Fibroblast of lung (primary cell): ENCODE results near the gene CCDC196. TPM values are rescaled to one million over a fixed set of nuclear protein-coding genes. Genes with fewer than 3 reads are reported as not detected.

Experiments
- DNase-seq, 2 donors: peaks; one replicate each; pipeline versions ENCODE4 v3.0.0 to v3.0.0-alpha.2; 2010; ENCODE audit warnings: low read depth in 2 of 2
- H2AFZ ChIP-seq: 2 replicates; pipeline ENCODE4 v1.5.1; 2012; ENCODE audit warnings: low read length, control low read depth, inconsistent platforms
- H3K27ac ChIP-seq: 2 replicates; pipeline ENCODE4 v1.5.1; 2011; ENCODE audit warnings: low read length, control low read depth; ENCODE audit not compliant: insufficient read depth
- H3K27me3 ChIP-seq: 2 replicates; pipeline ENCODE4 v1.5.1; 2011; ENCODE audit warnings: mild to moderate bottlenecking, low read length; ENCODE audit not compliant: control insufficient read depth, insufficient read depth
- H3K36me3 ChIP-seq: 2 replicates; pipeline ENCODE4 v1.5.1; 2011; ENCODE audit warnings: low read length; ENCODE audit not compliant: control insufficient read depth, insufficient read depth
- H3K4me1 ChIP-seq: 2 replicates; pipeline ENCODE4 v1.5.1; 2011; ENCODE audit warnings: low read length; ENCODE audit not compliant: control insufficient read depth, insufficient read depth; ENCODE audit errors: extremely low read depth
- H3K4me2 ChIP-seq: 2 replicates; pipeline ENCODE4 v1.5.1; 2011; ENCODE audit warnings: low read length, control low read depth; ENCODE audit not compliant: insufficient read depth; ENCODE audit errors: extremely low read depth
- H3K4me3 ChIP-seq, 4 experiments: fragments of 200-600 bp in 1 of 4; sonication (generic) in 1 of 4; replicated peaks in 1 of 4; 2 replicates each; pipeline ENCODE4 v1.5.1; 2011 to 2016; ENCODE audit warnings: low read length in 4 of 4, low read depth in 3 of 4, mild to moderate bottlenecking in 3 of 4, control low read depth in 2 of 4, inconsistent platforms in 1 of 4, mixed read lengths in 1 of 4; ENCODE audit not compliant: insufficient read depth in 1 of 4; ENCODE audit errors: control extremely low read depth in 1 of 4
- H3K79me2 ChIP-seq: 2 replicates; pipeline ENCODE4 v1.5.1; 2012; ENCODE audit warnings: mild to moderate bottlenecking, low read length, inconsistent platforms; ENCODE audit not compliant: control insufficient read depth, insufficient read depth
- H3K9ac ChIP-seq: 2 replicates; pipeline ENCODE4 v1.5.1; 2011; ENCODE audit warnings: mild to moderate bottlenecking, low read length, control low read depth; ENCODE audit not compliant: insufficient read depth
- H3K9me3 ChIP-seq: 2 replicates; pipeline ENCODE4 v1.5.1; 2012; ENCODE audit warnings: low read depth, low read length; ENCODE audit not compliant: control insufficient read depth, insufficient read depth
- H4K20me1 ChIP-seq: 2 replicates; pipeline ENCODE4 v1.5.1; 2011; ENCODE audit warnings: low read length; ENCODE audit not compliant: control insufficient read depth, insufficient read depth; ENCODE audit errors: extremely low read depth
- CTCF ChIP-seq, 2 donors: IDR thresholded peaks in 1 of 2; conservative IDR thresholded peaks in 1 of 2; 1 replicate in 1 of 2; 2 replicates in 1 of 2; pipeline ENCODE4 v1.5.1; 2011 to 2012; ENCODE audit warnings: low read length in 2 of 2, control low read depth in 1 of 2, inconsistent platforms in 1 of 2, low read depth in 1 of 2, mild to moderate bottlenecking in 1 of 2
- EZH2 ChIP-seq: IDR thresholded peaks from 2 replicates; pipeline ENCODE4 v1.5.1; 2012; ENCODE audit warnings: low read length, control low read depth, mild to moderate bottlenecking; ENCODE audit errors: missing control alignments
- polyA minus RNA-seq: library from RNA; depleted of rRNA, polyadenylated mRNA; stranded (reverse); fragments of >200 nt; gene quantifications from 2 replicates; pipeline ENCODE4 v1.2.3, GENCODE V29; 2011; ENCODE audit warnings: low replicate concordance
- polyA plus RNA-seq, 2 donors: library from polyadenylated mRNA; depleted of rRNA in 1 of 2; stranded (reverse) in 1 of 2; unstranded in 1 of 2; fragments of >200 nt; gene quantifications; 2 replicates each; pipeline ENCODE4 v1.2.1, GENCODE V29; 2011 to 2012; ENCODE audit warnings: missing spikeins in 1 of 2
- total RNA-seq: library from RNA; depleted of rRNA; stranded (reverse); fragments of >200 nt; gene quantifications from 2 replicates; pipeline ENCODE4 v1.2.1, GENCODE V29; 2014

Gene CCDC196
- not detected in 2 replicates for total RNA-seq
- not detected in 2 replicates for polyA plus RNA-seq
- not detected in 2 replicates for polyA plus RNA-seq (2012)
- polyA minus RNA-seq, result not detected in 2 replicates

- H3K27me3 ChIP-seq, result no peaks in the 10 kb centered on the region
- no peak for DNase-seq
- no peaks in the 10 kb centered on the region for H3K9me3 ChIP-seq
- H3K4me1 ChIP-seq, result no peaks in the 10 kb centered on the region
- H3K36me3 ChIP-seq, result no peaks in the 10 kb centered on the region
- no peak within 1 kb of the TSS for H3K27ac ChIP-seq
- TF ChIP-seq EZH2 (no peak), CTCF (conservative IDR thresholded peaks at IDR 0.05 in 1 of 2, IDR thresholded peaks at IDR 0.05 in 1 of 2; ENCODE audit: low read depth in 1 of 2, low read length in 2 of 2) (no peak)
- no peaks in the 10 kb centered on the region for H4K20me1 ChIP-seq
- H3K9ac ChIP-seq, result no peak within 1 kb of the TSS
- H3K4me3 ChIP-seq, result no peak within 1 kb of the TSS
- H3K4me2 ChIP-seq, result no peak within 1 kb of the TSS
- H2AFZ ChIP-seq, result no peak within 1 kb of the TSS
- H3K79me2 ChIP-seq, result no peaks in the 10 kb centered on the region
Measured at GRCh38 chr14:66485910-66486421, at the start of gene CCDC196. Gene CCDC196 (plus strand): TSS chr14:66486371. CDS start chr14:66486503, 132 bp downstream.

GRCh38 chr14:66440801-66441200, 45.4 kb upstream of the CCDC196 start:
- no peaks in the 10 kb centered on the region for H4K20me1 ChIP-seq
- H3K4me3 ChIP-seq, result no peak overlapping the region
- H3K79me2 ChIP-seq, result no peaks in the 10 kb centered on the region
- H3K27ac ChIP-seq, result no peak overlapping the region
- H3K27me3 ChIP-seq, result no peaks in the 10 kb centered on the region
- H3K9me3 ChIP-seq, result no peaks in the 10 kb centered on the region
- H3K9ac ChIP-seq, result no peak overlapping the region
- no peaks in the 10 kb centered on the region for H3K36me3 ChIP-seq
- no peaks in the 10 kb centered on the region for H3K4me1 ChIP-seq
- H3K4me2 ChIP-seq, result no peak overlapping the region
- no peak for TF ChIP-seq CTCF (conservative IDR thresholded peaks at IDR 0.05 in 1 of 2, IDR thresholded peaks at IDR 0.05 in 1 of 2; ENCODE audit: low read depth in 1 of 2, low read length in 2 of 2)
- TF ChIP-seq EZH2, result no peak
- DNase-seq, result no peak
- H2AFZ ChIP-seq, result no peak overlapping the region

GRCh38 chr14:66442953-66443571, 43.1 kb upstream of the CCDC196 start:
- no peaks in the 10 kb centered on the region for H4K20me1 ChIP-seq
- H3K9me3 ChIP-seq, result no peaks in the 10 kb centered on the region
- H3K36me3 ChIP-seq, result no peaks in the 10 kb centered on the region
- H3K4me1 ChIP-seq, result no peaks in the 10 kb centered on the region
- TF ChIP-seq EZH2, result no peak
- no peak for TF ChIP-seq CTCF (conservative IDR thresholded peaks at IDR 0.05 in 1 of 2, IDR thresholded peaks at IDR 0.05 in 1 of 2; ENCODE audit: low read depth in 1 of 2, low read length in 2 of 2)
- H3K9ac ChIP-seq, result no peak overlapping the region
- no peaks in the 10 kb centered on the region for H3K27me3 ChIP-seq
- no peaks in the 10 kb centered on the region for H3K79me2 ChIP-seq
- no peak overlapping the region for H3K4me2 ChIP-seq
- no peak overlapping the region for H3K27ac ChIP-seq
- no peak overlapping the region for H3K4me3 ChIP-seq
- peak in 1 of 2 donors; percentile 34 for DNase-seq
- H2AFZ ChIP-seq, result no peak overlapping the region
